Measurements from ENCODE around the gene ABLIM1.

DNA sequence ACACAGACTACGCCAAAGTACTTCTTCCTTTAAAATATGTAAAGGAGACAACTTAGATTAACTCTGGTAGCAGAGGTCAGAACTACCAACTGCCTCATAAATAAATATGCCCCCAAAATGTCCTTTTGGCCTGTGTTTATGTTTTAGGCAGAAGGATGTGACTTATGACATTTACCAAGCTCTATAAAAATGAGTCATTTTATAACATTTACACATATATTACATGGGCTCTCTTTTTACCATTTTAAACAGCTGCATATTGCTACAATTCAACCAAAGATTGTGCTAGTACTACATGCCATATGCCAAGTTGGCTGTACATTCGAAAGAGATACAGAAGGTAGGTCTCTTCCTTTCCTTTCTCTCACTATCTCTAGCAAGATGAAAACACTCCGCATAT is 12.4 kb downstream of the ABLIM1 start:
- TF ChIP-seq CTCF (IDR thresholded peaks at IDR 0.05) (no peak), POLR2A (IDR thresholded peaks at IDR 0.05) (no peak)
